ENCODE results near the gene KCNQ4. TPM values are rescaled to one million over a fixed set of nuclear protein-coding genes. Genes with fewer than 3 reads are reported as not detected.
A peak's percentile ranks its signal among the peaks of the same experiment; 100 is the strongest.

KCNQ4 gene
- polyA plus RNA-seq, 3 donors: 0.13 TPM; not detected in 2

- Histone ChIP-seq H3K27ac (ENCODE audit: low read depth in 1 of 2, low read length in 2 of 2) (no peak overlapping the region), H3K36me3 (replicated peaks in 1 of 2; ENCODE audit: control insufficient read depth in 1 of 2, insufficient read depth in 2 of 2, low read length in 2 of 2) (no peaks in the 10 kb centered on the region), H4K20me1 (ENCODE audit: insufficient read depth, low read length) (no peaks in the 10 kb centered on the region), H3K27me3 (ENCODE audit: control insufficient read depth in 2 of 2, insufficient read depth in 2 of 2, low read length in 2 of 2) (no peaks in the 10 kb centered on the region), H3K9ac (ENCODE audit: insufficient read depth, low read length, poor library complexity, severe bottlenecking) (no peak overlapping the region), H3K4me3 (replicated peaks in 1 of 3; ENCODE audit: low read depth in 2 of 3, low read length in 3 of 3) (no peak overlapping the region), H3K79me2 (ENCODE audit: insufficient read depth, low read length) (no peaks in the 10 kb centered on the region), H2AFZ (ENCODE audit: insufficient read depth, low read depth, low read length, poor library complexity, severe bottlenecking) (no peak overlapping the region), H3K4me2 (replicated peaks; ENCODE audit: extremely low read depth, low read length, poor library complexity, severe bottlenecking) (no peak overlapping the region), H3K4me1 (ENCODE audit: control insufficient read depth in 1 of 2, insufficient read depth in 2 of 2, low read length in 2 of 2) (peaks cover 12 to 31% of the 10 kb centered on the region in 2 donors), H3K9me3 (replicated peaks in 1 of 2; ENCODE audit: control insufficient read depth in 1 of 2, insufficient read depth in 1 of 2, low read length in 2 of 2) (peaks cover 0 to 3% of the 10 kb centered on the region in 2 donors)
- 100% methylated on average over 2 of the region's 2 CpGs for WGBS (ENCODE audit: insufficient coverage)
- TF ChIP-seq CTCF (IDR thresholded peaks at IDR 0.05): no peak
- peaks cover 2 to 11% (median 4%) of the 10 kb centered on the region in 7 donors for H3K9me3 Mint-ChIP-seq
- peak overlapping the region in 2 of 7 donors; percentile 24 to 49 for H3K27ac Mint-ChIP-seq
- peaks cover 5 to 12% (median 5%) of the 10 kb centered on the region in 3 donors for H3K27me3 Mint-ChIP-seq (ENCODE audit: low read depth in 3 of 3)
- H3K4me1 Mint-ChIP-seq: peaks cover 39% of the 10 kb centered on the region
- H3K36me3 Mint-ChIP-seq: peaks cover 5 to 9% of the 10 kb centered on the region in 2 donors
- DNase-seq: no peak
- no peak overlapping the region for H3K4me3 Mint-ChIP-seq
- intact Hi-C loops (cut with micrococcal nuclease): no loop called here
Measured at GRCh38 chr1:40876436-40876761, 92.8 kb downstream of the KCNQ4 start.

- intact Hi-C loops (cut with micrococcal nuclease): no loop called here
- H3K27ac Mint-ChIP-seq: peak overlapping the region in 2 of 7 donors; percentile 41 to 80
- no CpG with 5 or more reads among the region's 1 CpG for WGBS (ENCODE audit: insufficient coverage)
- Histone ChIP-seq H3K4me2 (replicated peaks; ENCODE audit: extremely low read depth, low read length, poor library complexity, severe bottlenecking) (no peak overlapping the region), H2AFZ (ENCODE audit: insufficient read depth, low read depth, low read length, poor library complexity, severe bottlenecking) (no peak overlapping the region), H3K27me3 (ENCODE audit: control insufficient read depth in 2 of 2, insufficient read depth in 2 of 2, low read length in 2 of 2) (no peaks in the 10 kb centered on the region), H3K4me3 (replicated peaks in 1 of 3; ENCODE audit: low read depth in 2 of 3, low read length in 3 of 3) (no peak overlapping the region), H3K27ac (ENCODE audit: low read depth in 1 of 2, low read length in 2 of 2) (no peak overlapping the region), H3K79me2 (ENCODE audit: insufficient read depth, low read length) (no peaks in the 10 kb centered on the region), H4K20me1 (ENCODE audit: insufficient read depth, low read length) (no peaks in the 10 kb centered on the region), H3K9ac (ENCODE audit: insufficient read depth, low read length, poor library complexity, severe bottlenecking) (no peak overlapping the region), H3K36me3 (replicated peaks in 1 of 2; ENCODE audit: control insufficient read depth in 1 of 2, insufficient read depth in 2 of 2, low read length in 2 of 2) (no peaks in the 10 kb centered on the region), H3K4me1 (ENCODE audit: control insufficient read depth in 1 of 2, insufficient read depth in 2 of 2, low read length in 2 of 2) (peaks cover 12 to 31% of the 10 kb centered on the region in 2 donors), H3K9me3 (replicated peaks in 1 of 2; ENCODE audit: control insufficient read depth in 1 of 2, insufficient read depth in 1 of 2, low read length in 2 of 2) (peaks cover 0 to 3% of the 10 kb centered on the region in 2 donors)
- no peak for TF ChIP-seq CTCF (IDR thresholded peaks at IDR 0.05)
- peaks cover 2 to 11% (median 4%) of the 10 kb centered on the region in 7 donors for H3K9me3 Mint-ChIP-seq
- peaks cover 5 to 9% of the 10 kb centered on the region in 2 donors for H3K36me3 Mint-ChIP-seq
- no peak for DNase-seq
- peaks cover 39% of the 10 kb centered on the region for H3K4me1 Mint-ChIP-seq
- no peak overlapping the region for H3K4me3 Mint-ChIP-seq
- H3K27me3 Mint-ChIP-seq (ENCODE audit: low read depth in 3 of 3): peaks cover 5 to 12% (median 5%) of the 10 kb centered on the region in 3 donors
Measured at GRCh38 chr1:40876891-40877290, 93.3 kb downstream of the KCNQ4 start.

Data from CD14-positive monocyte (primary cell).